Bronchial epithelial cell (primary cell): ENCODE data around the gene ACACB. TPM values are rescaled to one million over a fixed set of nuclear protein-coding genes. Genes with fewer than 3 reads are reported as not detected.

Experiments used
- DNase-seq: peaks from one replicate; pipeline ENCODE4 v3.0.0-alpha.2; 2010; ENCODE audit warnings: low read depth
- FAIRE-seq: peaks from 2 replicates; lab custom pipeline; 2011; peaks lifted over from hg19 to GRCh38; lab: Jason Lieb, UNC
- H3K27me3 ChIP-seq: 2 replicates; pipeline ENCODE4 v1.5.1; 2011; ENCODE audit warnings: low read length; ENCODE audit not compliant: control insufficient read depth, insufficient read depth
- H3K36me3 ChIP-seq: 2 replicates; pipeline ENCODE4 v1.5.1; 2011; ENCODE audit warnings: low read length; ENCODE audit not compliant: control insufficient read depth, insufficient read depth
- H3K4me3 ChIP-seq: 2 replicates; pipeline ENCODE4 v1.5.1; 2011; ENCODE audit warnings: mild to moderate bottlenecking, low read depth, low read length, control low read depth
- CTCF ChIP-seq: IDR thresholded peaks from 2 replicates; pipeline ENCODE4 v1.5.1; 2011; ENCODE audit warnings: mild to moderate bottlenecking, moderate library complexity, low read length, control low read depth, inconsistent platforms; ENCODE audit not compliant: insufficient read depth, severe bottlenecking
- total RNA-seq: library from RNA; depleted of rRNA; stranded (reverse); fragments of >200 nt; gene quantifications from 2 replicates; pipeline ENCODE4 v1.2.1, GENCODE V29; 2014

Gene ACACB
- total RNA-seq, 1 donor from 2014 or later = 0.79 TPM

GRCh38 chr12:109156586-109156985 is 40.2 kb downstream of the ACACB start:
- H3K36me3 ChIP-seq = no peaks in the 10 kb centered on the region
- TF ChIP-seq CTCF = no peak
- H3K27me3 ChIP-seq = no peaks in the 10 kb centered on the region
- DNase-seq (no peak), FAIRE-seq (no peak)
- no peak overlapping the region for H3K4me3 ChIP-seq

GRCh38 chr12:109157986-109158385 is 41.6 kb downstream of the ACACB start:
- no peak overlapping the region for H3K4me3 ChIP-seq
- TF ChIP-seq CTCF = no peak

GRCh38 chr12:109160433-109160832 is 44.0 kb downstream of the ACACB start:
- no peak for TF ChIP-seq CTCF
- H3K36me3 ChIP-seq = no peaks in the 10 kb centered on the region
- no peaks in the 10 kb centered on the region for H3K27me3 ChIP-seq
- FAIRE-seq = no peak
- no peak overlapping the region for H3K4me3 ChIP-seq
- no peak for DNase-seq

More at GRCh38 chr12:109157986-109158385, 41.6 kb downstream of the ACACB start:
- H3K36me3 ChIP-seq = no peaks in the 10 kb centered on the region
- H3K27me3 ChIP-seq = no peaks in the 10 kb centered on the region
- FAIRE-seq = no peak
- no peak for DNase-seq

GRCh38 chr12:109160873-109161272 is 44.5 kb downstream of the ACACB start:
- Histone ChIP-seq H3K36me3 (no peaks in the 10 kb centered on the region), H3K27me3 (no peaks in the 10 kb centered on the region), H3K4me3 (no peak overlapping the region)
- DNase-seq = no peak
- FAIRE-seq = no peak
- TF ChIP-seq CTCF = no peak

GRCh38 chr12:109162551-109162950 is 46.2 kb downstream of the ACACB start:
- FAIRE-seq (no peak), DNase-seq (no peak)
- no peak for TF ChIP-seq CTCF
- H3K4me3 ChIP-seq = no peak overlapping the region
- H3K36me3 ChIP-seq = no peaks in the 10 kb centered on the region
- no peaks in the 10 kb centered on the region for H3K27me3 ChIP-seq

- no peak for TF ChIP-seq CTCF
- Histone ChIP-seq H3K4me3 (no peak overlapping the region), H3K27me3 (no peaks in the 10 kb centered on the region), H3K36me3 (no peaks in the 10 kb centered on the region)
- FAIRE-seq = no peak
- no peak for DNase-seq
These were observed 46.8 kb downstream of the ACACB start for GRCh38 chr12:109163167-109163566.
